ENCODE results near the gene REN.

The REN gene

DNA sequence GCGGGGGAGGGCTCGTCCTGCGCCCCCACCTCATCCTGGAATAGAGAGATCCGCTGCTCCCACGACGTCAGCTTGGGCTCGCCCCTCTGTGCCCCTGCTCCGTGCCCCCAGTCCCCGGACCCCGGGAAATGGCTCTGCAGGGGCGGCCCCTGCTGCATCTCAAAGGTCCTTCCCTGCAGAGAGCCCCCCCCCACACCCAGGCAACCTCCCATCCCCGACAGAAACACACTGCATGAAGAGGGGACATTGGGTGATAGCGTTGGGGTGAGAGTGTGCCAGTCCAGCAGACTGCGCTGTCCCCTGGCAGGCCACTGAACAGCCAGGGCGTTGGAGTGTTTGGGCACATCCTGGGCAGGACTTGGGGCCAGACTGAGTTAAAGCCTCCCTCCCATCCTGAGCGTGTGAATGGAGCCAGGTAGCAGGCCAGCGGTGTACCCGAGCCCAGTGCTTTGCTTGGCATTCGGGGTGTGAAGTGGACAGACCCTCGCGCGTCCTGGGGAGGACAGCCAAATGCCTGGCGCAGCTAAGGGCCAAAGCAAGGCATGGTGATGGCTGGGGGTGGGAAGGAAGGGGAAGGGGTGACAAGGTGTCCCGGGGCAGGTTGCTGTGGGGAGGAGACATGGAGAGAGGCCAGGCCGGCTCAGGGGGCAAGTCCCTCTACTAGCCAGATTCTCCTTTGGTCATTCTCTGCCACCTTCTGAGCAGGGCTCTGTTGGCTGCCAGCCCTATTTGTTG, 13.7 kb downstream of the REN start:
- DNase-seq, result no peak

DNA sequence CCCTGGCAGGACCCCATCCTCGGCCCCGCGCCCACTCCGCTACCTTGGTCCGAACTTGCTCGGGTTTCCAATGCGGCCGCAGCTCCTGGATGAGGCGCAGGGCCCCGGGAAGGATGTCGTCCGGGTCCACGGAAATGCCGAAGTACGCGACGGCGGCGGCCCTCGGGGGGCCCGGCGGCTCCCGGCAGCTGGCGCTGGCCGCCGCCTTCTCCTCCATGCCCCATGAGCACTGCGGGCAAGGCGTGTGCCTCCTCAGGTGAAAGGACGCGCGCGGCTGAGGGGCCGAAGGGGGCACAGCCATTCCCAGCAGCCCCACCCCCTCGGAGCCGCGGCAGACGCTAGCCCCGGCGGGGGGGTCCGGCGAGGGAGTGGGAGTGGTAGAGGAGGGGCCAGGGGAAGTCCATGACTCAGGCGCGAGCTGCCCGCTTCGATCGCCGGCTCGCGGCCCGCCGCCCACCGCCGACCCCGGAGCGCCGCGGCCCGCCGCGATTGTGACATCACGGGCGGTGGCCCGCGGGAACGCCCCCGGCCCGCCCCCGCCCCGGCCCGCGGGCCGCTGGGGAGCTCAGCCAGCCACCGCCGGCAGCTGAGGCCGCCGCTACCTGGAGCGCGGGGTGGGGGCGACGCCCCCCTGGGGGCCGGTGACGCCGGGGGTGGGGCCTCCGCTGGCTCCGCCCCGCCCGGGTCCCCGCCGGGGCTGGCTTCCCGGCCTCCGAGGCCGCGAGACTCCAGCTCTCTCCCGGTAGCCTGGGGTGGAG, 14.4 kb downstream of the REN start, which contains the start of gene ETNK2:
Gene ETNK2, minus strand, starts transcription at position 493 of the 758 bp plus-strand sequence. Its CDS starts 192 bp downstream, at position 301.
- peak; percentile 83 for DNase-seq

DNA sequence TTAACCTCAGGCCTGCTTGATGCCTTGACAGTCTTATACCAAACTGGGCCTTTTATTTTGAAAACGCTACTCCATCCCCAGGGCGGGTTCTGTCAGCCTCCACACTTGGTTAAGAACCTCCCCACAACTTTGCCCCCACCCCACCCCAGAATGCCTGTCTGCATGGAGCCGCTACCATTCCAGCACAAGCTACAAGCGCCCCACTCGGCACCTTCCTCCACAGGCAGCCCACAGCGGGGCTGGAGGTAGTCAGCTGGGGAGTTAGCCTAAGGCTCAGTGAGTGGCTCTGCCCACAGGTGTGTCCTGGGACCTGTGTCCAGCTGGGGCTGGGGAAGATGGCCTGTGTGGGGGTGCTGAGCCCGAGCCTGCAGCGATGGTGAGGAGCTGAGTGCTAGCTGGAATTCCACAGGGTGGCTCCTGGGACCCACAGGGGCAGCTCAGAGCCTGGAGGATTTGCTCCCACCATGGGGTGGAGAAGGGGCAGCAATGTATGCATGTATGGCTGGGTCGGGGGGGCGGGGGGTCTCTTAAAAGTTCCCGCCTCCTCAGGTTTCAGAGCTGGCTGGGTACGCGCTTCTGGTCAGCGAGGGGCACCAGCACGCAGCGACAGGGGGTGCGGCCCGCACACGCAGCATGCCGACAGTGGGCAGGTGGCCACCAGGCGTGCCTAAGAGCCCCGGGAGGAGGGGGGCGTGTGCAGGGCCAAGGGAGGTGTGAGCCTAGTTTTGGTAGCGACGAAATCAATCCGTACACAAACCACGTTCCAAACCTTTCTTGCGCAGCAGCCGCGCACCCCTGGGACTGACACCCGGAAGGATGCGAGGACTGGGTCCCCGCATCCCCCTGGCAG, 15.2 kb downstream of the REN start:
- DNase-seq, result peak; percentile 35

DNA sequence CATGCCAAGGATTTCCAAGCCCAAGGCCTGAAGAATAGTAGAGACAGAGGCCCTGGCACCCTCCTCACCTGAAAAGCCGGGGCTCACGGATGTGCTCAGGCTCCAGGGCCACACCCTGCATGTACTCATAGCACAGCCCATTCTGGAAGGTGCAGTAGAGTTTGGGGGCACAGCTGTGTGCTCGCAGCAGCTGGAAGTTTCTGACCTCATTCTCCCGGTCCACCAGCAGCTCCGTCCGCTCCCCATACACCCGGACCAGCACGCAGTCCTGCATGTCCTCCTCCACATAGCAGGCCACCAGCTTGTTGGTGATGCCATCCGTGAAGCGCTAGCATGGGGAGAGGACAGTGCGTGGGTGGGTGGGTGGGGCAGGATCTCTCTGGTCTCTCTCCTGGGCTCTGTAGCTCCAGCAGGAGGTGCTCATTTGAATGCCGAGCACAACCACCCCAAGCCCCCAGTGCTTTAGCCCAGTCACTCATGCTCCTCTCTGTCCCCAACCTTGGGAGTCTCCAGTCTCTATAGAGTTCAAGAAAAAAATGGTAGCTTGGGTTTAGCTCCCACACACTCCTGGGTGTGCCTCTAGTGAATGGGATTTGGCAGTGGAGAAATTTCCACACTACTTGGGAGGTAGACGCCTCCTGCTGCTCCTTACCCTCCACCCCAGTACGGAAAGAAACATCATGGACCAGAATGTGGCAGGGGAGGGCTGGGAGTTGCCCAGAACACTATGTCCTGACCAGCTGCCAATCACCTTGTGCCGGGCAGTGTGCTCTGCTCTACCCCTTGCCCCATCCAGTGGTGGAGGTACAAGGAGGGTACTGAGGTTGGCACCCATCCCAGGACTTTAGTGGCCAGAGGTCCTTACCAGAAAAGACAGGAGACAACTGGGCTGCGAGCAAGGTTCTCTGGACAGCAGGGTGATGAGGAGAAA, 16.2 kb downstream of the REN start:
- no peak for DNase-seq

DNA sequence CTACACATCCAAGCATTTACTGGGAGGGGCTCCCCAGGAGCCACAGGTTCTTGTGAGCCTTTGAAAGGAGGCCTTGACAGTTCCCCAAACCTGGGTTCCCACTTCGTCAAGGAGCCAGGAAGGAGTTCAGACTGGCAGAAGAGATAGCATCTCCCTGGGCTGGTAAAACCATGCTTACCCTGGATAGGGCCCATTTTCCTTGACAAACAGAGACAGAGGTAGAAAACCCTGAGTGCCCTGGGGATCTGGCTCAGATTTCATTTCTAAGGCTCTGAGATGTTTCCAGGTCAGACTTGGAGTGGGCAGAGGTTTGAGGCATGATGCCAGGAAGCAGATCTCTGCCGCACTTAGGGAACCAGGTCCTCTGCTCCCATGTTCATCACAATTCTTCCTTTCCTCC, 17.0 kb downstream of the REN start:
- DNase-seq, result no peak

DNA sequence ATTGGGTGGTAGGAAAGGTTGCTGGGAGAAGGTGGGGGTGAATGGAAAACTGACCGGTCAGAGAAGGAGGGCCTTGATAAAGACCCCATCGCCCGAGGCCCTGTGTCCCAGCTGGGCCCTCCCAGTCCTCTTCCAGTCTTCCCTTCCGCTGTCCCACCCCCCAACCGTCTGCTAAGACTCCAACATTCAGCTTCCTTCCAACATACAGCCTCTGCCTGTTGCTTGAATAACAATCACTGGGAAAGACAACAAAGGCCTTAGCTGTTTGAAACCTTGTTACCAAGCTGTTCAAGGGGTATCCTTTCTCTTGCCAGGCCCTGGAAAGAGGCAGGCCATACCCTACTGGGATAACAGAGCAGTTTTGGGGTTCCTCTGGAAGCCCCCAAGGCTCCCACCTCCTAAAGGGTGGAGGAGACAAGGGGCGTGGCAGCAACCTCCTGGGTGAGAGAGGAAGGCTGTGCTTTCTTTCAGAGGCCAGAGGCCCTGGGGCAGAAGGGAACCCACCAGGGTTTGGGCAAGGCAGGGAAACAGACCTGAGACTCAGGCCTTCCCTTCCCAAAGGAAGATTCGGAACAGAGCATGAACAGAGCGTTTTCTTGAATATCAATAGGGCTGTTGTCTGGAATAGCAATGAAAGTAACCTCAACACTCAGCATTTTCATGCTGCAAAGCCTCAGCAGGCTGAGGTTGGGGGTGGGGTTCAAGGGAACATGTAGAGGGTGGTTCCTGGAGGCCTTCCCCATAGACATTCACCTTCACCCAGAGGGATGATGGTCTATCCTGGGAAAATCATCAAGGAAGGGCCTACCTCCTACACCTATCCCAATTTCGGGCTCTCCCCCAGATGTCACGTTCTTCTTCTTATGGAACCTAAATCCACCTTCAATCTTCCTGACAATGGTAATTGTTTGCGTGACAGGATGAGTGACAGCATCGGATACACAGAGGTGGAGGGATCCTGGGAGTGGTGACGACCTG, 18.4 kb downstream of the REN start:
- no peak for DNase-seq

DNA sequence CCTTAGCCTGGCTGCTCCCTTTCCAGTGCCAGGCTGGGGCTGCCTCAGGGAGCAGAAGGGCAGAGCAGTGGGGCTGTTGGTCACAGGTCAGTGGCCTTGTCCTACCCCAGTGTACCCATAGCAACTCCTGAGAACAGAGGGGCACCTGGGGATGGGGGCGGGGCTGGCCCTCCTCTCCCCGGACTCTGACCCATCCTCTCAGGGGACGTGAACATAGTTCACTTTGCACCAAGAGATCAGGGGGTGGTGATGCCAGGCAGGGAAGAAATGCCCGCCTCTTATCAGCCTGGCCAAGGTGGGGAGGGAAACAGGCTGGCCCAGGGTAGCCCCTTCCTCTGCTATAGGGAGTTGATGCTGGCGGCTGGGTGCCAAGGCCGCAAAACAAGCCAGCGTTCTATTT, 19.2 kb downstream of the REN start:
- no peak for DNase-seq

DNA sequence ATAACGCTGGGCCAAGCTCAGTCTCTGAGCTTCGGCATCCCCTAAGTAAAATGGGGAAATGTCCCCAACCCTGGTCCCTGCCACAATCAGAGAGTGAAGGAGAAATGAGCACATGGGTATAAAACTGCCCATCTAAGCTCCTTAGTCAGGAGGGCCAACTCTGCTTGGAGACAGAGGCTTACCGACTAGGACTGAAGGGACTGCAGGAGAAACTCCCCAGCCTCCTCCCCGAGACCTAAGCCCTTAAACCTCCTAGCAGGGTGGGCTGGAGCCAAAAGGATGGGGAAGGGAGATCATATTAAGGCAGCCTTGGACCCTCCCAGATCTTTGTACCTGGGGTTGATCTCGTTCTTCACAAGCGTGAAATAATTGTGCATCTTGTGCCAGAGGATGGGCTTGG, 19.8 kb downstream of the REN start:
- DNase-seq, result no peak

DNA sequence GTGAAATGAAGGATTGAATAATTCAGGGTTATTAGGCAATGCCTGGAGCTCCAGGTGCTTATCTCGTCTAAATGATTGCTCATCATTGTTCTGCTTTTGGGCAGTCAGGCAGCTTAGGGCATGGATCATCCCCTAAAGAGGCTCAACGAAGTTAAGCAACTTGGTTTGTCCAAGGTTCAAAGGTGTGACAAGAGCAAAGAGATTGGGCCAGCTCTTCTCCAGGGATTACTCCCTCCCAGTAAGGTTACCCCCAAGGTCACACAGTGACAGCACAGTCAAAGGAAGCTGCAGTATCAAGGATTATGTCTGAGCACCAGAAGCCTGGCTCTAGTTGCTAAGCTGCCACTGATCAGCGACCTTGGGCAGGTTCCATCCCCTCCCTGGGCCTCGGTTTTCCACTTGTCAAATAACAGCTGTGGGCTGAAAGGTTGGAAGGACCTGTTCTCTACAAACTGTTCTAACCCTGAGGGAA, 21.1 kb downstream of the REN start:
- no peak for DNase-seq

DNA sequence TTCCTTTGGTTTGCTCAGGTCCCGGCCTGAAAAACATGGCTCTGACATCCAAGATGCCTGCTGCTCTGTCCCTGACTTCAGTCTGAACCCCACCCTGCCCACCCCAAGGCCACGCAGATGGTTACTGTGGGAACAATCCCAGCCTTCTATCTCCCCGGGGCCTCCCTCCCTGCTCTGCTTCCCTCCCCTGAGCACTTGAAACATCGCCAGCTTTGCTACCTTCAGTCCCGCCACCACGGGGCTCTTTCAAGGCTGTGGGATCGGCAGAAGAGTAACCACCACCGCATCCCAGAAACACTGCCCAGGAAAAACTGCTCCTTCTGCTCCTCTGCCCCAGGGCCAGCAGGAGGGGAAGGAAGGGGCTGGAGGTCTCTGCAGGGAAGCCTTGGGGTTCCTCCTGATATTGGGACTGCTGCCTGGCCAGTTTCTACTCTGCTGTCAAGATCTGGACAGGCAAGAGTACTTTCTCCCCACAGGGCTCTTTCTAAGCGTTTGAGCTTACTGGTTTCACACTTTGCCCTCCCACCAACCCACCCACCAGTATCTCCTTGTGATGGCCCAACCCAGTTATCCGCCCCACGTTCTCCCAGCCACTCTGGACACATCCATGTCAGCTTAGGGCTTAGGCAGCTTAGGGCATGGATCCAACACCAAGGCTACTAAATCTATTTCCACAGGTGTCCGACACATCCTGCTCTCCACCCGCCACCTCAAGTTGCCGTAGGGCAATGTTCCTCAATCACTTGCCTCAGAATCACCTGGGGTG, 22.7 kb downstream of the REN start:
- no peak for DNase-seq

DNA sequence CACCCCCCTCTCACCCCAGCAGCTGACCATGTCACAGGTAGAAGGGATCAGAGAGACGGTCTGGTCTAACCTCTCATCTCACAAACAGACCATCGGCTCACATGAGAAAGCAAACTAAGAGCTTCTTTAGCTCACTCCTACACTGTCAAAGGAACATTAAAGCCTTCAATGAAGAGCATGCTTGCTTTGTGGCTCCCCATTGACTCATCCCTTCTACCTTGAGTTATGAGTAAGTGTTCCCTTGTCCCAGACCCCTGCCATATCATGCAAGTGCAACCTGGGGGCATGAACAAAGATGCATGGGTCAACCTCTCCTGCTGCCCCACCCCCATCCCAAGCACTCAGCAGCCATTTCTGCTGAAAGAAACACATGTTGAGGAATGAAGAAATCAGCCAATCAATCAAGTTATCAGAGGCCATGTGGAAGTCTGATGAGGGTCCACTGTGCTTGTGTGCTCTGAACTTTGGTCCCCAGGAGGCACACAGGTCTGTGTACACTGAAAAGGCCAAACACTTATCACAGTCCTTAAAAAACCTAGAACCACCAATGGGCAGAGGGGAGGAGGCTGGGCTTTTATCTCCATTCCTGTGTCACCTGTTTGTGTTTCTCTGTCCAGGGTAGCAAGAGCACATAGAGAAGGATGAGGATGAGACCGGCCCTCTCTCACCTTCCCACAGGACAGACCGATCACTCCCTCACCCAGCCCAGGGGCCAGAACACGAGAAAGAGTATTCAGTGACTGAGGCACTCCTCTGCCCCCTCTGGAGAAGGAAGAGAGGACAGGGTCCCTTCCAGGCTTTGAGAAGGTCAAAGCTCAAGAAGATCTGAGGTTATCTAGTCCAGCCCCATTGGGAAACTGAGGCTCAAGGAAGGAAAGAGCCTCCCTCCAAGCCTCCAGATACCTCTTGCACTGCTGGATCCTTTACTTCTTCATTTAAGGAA, 23.8 kb downstream of the REN start:
- DNase-seq, result no peak

DNA sequence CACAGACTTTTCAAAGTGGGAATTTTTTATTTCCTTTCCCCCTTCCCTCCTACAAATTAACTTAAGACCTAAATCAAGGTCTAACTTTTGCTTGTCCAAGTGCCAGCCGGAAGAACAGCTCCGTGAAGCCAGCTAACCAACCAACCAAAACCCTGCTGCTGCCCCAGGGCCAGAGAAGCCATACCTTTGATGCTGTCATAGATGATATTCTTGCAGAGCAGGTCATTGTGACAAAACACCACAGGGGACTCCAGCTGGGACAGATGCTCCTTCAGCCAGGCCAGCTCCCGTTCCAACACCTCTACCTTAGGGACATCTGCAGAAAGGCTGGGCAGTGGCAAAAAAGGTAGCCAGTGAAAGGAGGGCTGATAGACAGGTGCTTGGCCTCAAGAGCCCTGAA, 25.0 kb downstream of the REN start:
- no peak for DNase-seq

DNA sequence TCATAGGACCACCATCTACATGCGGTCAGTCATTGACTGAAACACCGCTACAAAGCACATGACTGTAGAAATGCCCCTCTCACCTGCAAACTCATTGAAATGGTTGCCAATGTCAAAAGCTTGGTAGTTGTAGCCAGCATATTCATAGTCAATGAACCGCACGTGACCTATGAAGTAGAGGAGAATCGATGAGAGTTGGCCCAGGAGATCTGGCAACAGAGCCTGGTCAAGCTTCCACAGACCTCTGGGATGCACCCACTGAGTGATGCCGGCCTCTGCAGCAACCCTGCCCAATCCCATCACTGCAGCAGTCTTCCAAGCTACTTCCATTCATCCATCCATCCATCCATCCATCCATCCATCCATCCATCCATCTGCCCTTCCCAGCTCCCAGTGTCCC, 26.2 kb downstream of the REN start:
- no peak for DNase-seq

DNA sequence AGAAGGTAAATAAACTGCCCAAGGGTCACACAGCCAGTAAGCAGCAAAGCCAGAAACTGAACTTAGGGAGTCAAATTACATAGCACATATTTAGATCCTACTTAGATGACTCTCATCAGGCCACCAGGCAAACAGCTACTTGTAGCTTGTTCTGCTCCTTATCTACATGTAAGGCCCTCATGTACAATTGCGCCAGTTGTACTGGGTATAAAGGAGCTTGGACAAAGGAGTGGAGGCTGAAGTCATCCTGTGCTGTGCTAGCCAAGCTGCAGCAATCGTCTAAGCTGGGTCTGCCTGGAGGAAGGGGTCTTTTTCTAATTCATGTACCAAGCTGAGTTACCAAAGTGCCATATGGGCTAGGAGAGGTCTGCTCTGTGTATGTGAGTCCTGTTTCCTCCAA, 27.0 kb downstream of the REN start:
- no peak for DNase-seq

DNA sequence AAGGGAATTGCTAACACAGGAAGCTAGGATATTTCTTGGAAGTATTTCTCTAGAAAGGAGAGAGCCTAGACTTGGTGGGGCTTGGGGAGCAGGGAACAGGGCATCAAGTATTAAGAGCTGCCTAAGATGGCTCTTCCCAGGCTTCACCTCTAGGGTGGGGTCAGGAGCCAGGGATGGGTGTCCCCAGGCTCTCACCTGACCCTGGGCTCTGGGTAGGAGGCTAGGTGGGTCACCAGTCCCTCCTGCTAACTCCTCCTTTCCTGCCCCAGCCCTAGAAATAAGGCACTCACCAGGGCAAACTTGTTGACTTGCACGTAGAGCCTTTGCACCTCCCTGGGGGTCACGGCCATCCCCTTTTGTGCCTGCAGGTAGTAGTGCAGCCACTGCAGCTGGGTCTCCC, 29.3 kb downstream of the REN start:
- no peak for DNase-seq

DNA sequence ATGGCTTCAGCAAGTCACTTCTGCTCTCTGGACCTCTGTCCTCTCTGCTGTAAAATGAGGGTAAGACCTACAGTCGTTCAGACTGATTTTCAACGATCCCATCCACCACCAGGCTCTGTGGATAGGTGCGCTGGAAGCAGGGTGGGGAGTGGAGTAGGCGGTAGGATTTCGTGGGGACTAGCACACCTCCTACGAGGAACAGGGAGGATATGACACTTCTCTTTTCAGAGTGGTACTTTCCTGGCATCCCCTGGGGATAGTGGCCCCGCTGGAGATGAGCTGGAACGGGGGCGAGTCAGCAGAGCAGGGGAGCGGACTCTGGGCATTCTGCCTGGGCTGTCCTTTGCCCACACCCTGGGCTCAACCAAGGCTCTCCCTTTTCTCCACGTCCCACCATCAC, 32.0 kb downstream of the REN start:
- DNase-seq, result no peak

DNA sequence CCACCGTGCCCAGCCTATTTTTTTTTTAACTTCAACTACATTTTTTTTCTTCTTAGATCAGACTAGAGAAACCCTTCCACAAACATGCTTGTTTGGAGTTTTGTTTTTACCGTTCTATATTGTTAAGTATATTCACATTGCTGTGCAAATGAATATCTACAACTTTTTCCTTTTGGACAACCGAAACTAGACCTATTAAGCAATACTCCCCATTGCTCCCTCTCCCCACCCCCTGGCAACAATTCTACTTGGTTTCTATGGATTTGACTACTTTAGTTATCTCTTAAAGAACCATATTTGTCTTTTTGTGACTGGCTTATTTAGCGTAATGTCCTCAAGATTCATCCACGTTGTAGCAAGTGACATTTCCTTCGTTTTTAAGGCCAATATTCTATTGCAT, 33.4 kb downstream of the REN start:
- DNase-seq, result no peak

DNA sequence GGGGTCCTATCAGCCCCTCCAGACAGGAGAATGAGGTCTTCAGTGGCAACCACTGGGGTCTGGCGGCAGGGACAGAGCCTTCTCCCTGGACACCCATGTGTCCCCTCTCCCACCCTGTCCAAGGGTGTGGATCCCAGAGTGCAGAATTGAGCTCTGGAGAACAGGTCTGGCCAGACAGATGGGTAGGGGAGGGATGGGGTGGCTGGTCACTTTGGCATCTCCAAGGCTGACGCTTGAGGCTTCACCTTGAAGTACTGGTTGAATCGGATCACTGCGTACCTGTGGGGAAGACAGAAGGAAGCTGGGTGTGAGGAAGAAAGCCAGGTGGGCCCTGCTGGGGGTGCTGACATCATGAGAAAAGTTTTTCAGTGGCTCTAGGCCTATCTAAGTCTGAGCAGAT, 34.2 kb downstream of the REN start:
- DNase-seq, result no peak

Data from femur (tissue), 1 donor.